Peyer's patch (tissue), 4 donors: Measurements from ENCODE around the gene WDR93. TPM values are rescaled to one million over a fixed set of nuclear protein-coding genes. Genes with fewer than 3 reads are reported as not detected.
A peak's percentile ranks its signal among the peaks of the same experiment; 100 is the strongest.

Source experiments
- DNase-seq, 3 donors: peaks; one replicate each; pipeline ENCODE4 v3.0.0-alpha.2; 2017 to 2019
- H3K27ac ChIP-seq, 4 donors: fragments of 200-600 bp; sonication (generic); one replicate each; pipeline ENCODE4 v1.5.1; 2016 to 2019
- H3K27me3 ChIP-seq, 2 donors: fragments of 200-600 bp; sonication (generic); one replicate each; pipeline ENCODE4 v1.5.1; 2019
- H3K36me3 ChIP-seq, 3 donors: fragments of 200-600 bp; sonication (generic); one replicate each; pipeline ENCODE4 v1.5.1; 2016 to 2019
- H3K4me1 ChIP-seq, 4 donors: fragments of 200-600 bp; sonication (generic); one replicate each; pipeline ENCODE4 v1.5.1; 2016 to 2019
- H3K4me3 ChIP-seq, 4 donors: fragments of 200-600 bp; sonication (generic); 1 replicate in 3 of 4; 2 replicates in 1 of 4; pipeline ENCODE4 v1.5.1; 2016 to 2019; ENCODE audit warnings: mild to moderate bottlenecking in 1 of 4
- H3K9me3 ChIP-seq, 4 donors: fragments of 200-600 bp; sonication (generic); one replicate each; pipeline ENCODE4 v1.5.1; 2016 to 2019; ENCODE audit warnings: mild to moderate bottlenecking in 1 of 4
- CTCF ChIP-seq, 6 experiments: fragments of 450-650 bp in 4 of 6; fragments of 200-600 bp in 2 of 6; sonication (generic) in 1 of 6; IDR thresholded peaks; one replicate each; pipeline ENCODE4 v1.5.1; 2017 to 2019; ENCODE audit warnings: antibody characterized with exemption in 6 of 6, mild to moderate bottlenecking in 3 of 6, moderate library complexity in 1 of 6
- POLR2A ChIP-seq, 2 donors: fragments of 450-650 bp; IDR thresholded peaks; one replicate each; pipeline ENCODE4 v1.5.1; 2017; ENCODE audit warnings: antibody characterized with exemption in 2 of 2, mild to moderate bottlenecking in 2 of 2, moderate library complexity in 2 of 2
- total RNA-seq, 4 donors: library from RNA; depleted of rRNA; stranded (reverse); fragments of >200 nt; gene quantifications; one replicate each; pipeline ENCODE4 v1.1.0, GENCODE V29; 2016

WDR93 gene
- total RNA-seq, 4 donors from 2014 or later, result 1.0 TPM; not detected in 3

GRCh38 chr15:89657686-89658200, 32.9 kb upstream of the WDR93 start:
- H3K27me3 ChIP-seq, result peaks cover 0 to 7% of the 10 kb centered on the region in 2 donors
- no peaks in the 10 kb centered on the region for H3K9me3 ChIP-seq
- no peak overlapping the region for H3K27ac ChIP-seq
- TF ChIP-seq POLR2A (IDR thresholded peaks at IDR 0.05) (no peak), CTCF (IDR thresholded peaks at IDR 0.05) (no peak)
- no peak overlapping the region for H3K4me3 ChIP-seq
- DNase-seq, result no peak
- H3K4me1 ChIP-seq, result peaks cover 0 to 13% (median 6%) of the 10 kb centered on the region in 4 donors
- H3K36me3 ChIP-seq, result no peaks in the 10 kb centered on the region

GRCh38 chr15:89659295-89659694, 31.3 kb upstream of the WDR93 start:
- DNase-seq, result peak in 1 of 3 donors; percentile 2
- Histone ChIP-seq H3K36me3 (no peaks in the 10 kb centered on the region), H3K27me3 (peaks cover 0 to 7% of the 10 kb centered on the region in 2 donors), H3K4me1 (peaks cover 0 to 13% (median 6%) of the 10 kb centered on the region in 4 donors), H3K27ac (no peak overlapping the region), H3K4me3 (no peak overlapping the region), H3K9me3 (no peaks in the 10 kb centered on the region)
- TF ChIP-seq CTCF (IDR thresholded peaks at IDR 0.05), result no peak
- TF ChIP-seq POLR2A (IDR thresholded peaks at IDR 0.05), result no peak

GRCh38 chr15:89660556-89660955, 30.1 kb upstream of the WDR93 start:
- peaks cover 0 to 1% (median 0%) of the 10 kb centered on the region in 4 donors for H3K4me1 ChIP-seq
- H3K9me3 ChIP-seq, result no peaks in the 10 kb centered on the region
- no peak overlapping the region for H3K27ac ChIP-seq
- H3K36me3 ChIP-seq, result no peaks in the 10 kb centered on the region
- H3K4me3 ChIP-seq, result no peak overlapping the region
- no peaks in the 10 kb centered on the region for H3K27me3 ChIP-seq
- no peak for DNase-seq
- no peak for TF ChIP-seq CTCF (IDR thresholded peaks at IDR 0.05)
- TF ChIP-seq POLR2A (IDR thresholded peaks at IDR 0.05), result no peak

- Histone ChIP-seq H3K9me3 (no peaks in the 10 kb centered on the region), H3K27ac (peak overlapping the region in 3 of 4 donors; percentile 43 to 61 (median 53))
- DNase-seq, result peak in 1 of 3 donors; percentile 63
These were observed 27.6 kb upstream of the WDR93 start for GRCh38 chr15:89662893-89663626.

More at GRCh38 chr15:89662893-89663626, 27.6 kb upstream of the WDR93 start:
- Histone ChIP-seq H3K36me3 (no peaks in the 10 kb centered on the region), H3K4me3 (no peak overlapping the region), H3K4me1 (no peaks in the 10 kb centered on the region), H3K27me3 (no peaks in the 10 kb centered on the region)
- TF ChIP-seq CTCF (IDR thresholded peaks at IDR 0.05), result no peak
- no peak for TF ChIP-seq POLR2A (IDR thresholded peaks at IDR 0.05)
